HG03280 (cell line): ENCODE data around the gene FHIP1B.

Source experiments
- ATAC-seq: cut with Tn5 transposase; IDR thresholded peaks from one replicate; pipeline ENCODE4 v1.9.1; 2021; ENCODE audit warnings: mild to moderate bottlenecking, moderate library complexity; ENCODE audit not compliant: unreplicated experiment

FHIP1B gene

GRCh38 chr11:6202041-6202440 lies 32.4 kb downstream of the FHIP1B start:
- ATAC-seq, result no peak

GRCh38 chr11:6201481-6201880 lies 33.0 kb downstream of the FHIP1B start:
- no peak for ATAC-seq

GRCh38 chr11:6200975-6201374 lies 33.5 kb downstream of the FHIP1B start:
- no peak for ATAC-seq

- no peak for ATAC-seq
Observed at GRCh38 chr11:6199174-6199810, 35.1 kb downstream of the FHIP1B start, which contains the start of gene OR52W1. OR52W1 (plus strand) TSS chr11:6199224; CDS start chr11:6199224, 0 bp downstream.

- no peak for ATAC-seq
Observed at GRCh38 chr11:6197466-6198200, 36.8 kb downstream of the FHIP1B start.

- ATAC-seq, result peak; percentile 73
Observed at GRCh38 chr11:6196396-6196795, 38.0 kb downstream of the FHIP1B start.

- ATAC-seq, result no peak
Observed at GRCh38 chr11:6194065-6194581, 40.3 kb downstream of the FHIP1B start.

- ATAC-seq, result no peak
Observed at GRCh38 chr11:6191742-6192141, 42.7 kb downstream of the FHIP1B start.

- no peak for ATAC-seq
Observed at GRCh38 chr11:6175440-6175839, 59.0 kb downstream of the FHIP1B start.

GRCh38 chr11:6170226-6170625 lies 64.2 kb downstream of the FHIP1B start, which contains the start of gene OR52B2:
OR52B2 (minus strand) TSS chr11:6170326; CDS start chr11:6170326, 0 bp downstream.
- no peak for ATAC-seq
